NCI-H187 treated with DMSO at 0.1 percent for 48 hours (cell line): Measurements from ENCODE around the gene MTX1.
A peak's percentile ranks its signal among the peaks of the same experiment; 100 is the strongest.
"Not testable (repeated sequence)": the region's sequence is repeated elsewhere in the genome, so short reads cannot be mapped to it uniquely, and the experiment has no call there.

Experiments
- DNase-seq: peaks from one replicate; lab custom pipeline; 2025; lab: John Stamatoyannopoulos, UW

The MTX1 gene

GRCh38 chr1:155189926-155190325 lies 18.6 kb upstream of the MTX1 start:
- not testable (repeated sequence) for DNase-seq

- DNase-seq = no peak
These were observed 16.6 kb upstream of the MTX1 start for GRCh38 chr1:155191904-155192303.

- DNase-seq = peak; percentile 71
These were observed 15.9 kb upstream of the MTX1 start for GRCh38 chr1:155192346-155193274.

- DNase-seq = peak; percentile 80
These were observed 15.1 kb upstream of the MTX1 start for GRCh38 chr1:155193275-155193990.

GRCh38 chr1:155193991-155194240 lies 14.6 kb upstream of the MTX1 start:
- not testable (repeated sequence) for DNase-seq

DNA sequence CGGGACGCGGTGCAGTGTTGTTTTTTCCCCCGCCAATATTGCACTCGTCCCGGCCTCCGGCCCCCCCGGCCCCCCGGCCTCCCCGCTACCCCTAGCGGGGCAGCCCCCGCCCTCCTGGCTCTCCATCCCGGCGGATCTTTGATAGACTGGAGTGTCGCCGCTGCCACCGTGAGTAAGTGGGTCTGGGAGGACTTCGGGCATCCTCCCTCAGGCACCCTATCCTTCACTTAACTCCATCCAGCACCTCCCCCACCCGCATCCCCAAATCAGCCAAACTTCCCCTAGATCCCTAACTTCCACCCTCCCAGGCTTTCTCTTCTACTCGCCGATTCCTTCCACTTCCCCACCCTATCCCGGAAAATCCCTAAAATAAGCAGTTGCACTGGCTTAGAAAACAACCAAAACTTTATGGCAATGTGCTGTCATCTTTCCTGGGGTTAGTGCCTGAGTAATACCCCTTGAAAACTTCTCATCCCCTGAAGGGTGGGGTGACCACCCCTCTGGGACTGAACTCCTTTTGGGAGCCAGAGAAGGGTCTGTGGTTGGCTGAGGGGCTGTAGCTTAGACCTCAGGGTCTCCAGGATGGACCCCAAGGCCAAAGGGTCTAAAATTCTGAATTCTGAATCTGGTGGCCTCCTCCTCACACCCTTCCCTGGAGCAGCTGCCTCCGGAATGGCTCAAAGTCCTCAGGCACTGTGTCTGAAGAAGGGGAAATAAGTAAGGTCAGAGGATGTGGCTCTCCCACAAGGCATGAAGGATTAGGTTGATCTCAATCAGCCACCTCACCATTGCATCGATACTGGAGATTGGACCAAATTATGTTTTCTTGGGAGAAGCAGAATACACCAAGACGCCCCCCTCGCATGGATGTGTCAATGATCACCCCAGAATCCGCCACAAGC lies 13.0 kb upstream of the MTX1 start:
- no peak for DNase-seq

GRCh38 chr1:155196103-155196892 lies 12.2 kb upstream of the MTX1 start:
- no peak for DNase-seq

DNA sequence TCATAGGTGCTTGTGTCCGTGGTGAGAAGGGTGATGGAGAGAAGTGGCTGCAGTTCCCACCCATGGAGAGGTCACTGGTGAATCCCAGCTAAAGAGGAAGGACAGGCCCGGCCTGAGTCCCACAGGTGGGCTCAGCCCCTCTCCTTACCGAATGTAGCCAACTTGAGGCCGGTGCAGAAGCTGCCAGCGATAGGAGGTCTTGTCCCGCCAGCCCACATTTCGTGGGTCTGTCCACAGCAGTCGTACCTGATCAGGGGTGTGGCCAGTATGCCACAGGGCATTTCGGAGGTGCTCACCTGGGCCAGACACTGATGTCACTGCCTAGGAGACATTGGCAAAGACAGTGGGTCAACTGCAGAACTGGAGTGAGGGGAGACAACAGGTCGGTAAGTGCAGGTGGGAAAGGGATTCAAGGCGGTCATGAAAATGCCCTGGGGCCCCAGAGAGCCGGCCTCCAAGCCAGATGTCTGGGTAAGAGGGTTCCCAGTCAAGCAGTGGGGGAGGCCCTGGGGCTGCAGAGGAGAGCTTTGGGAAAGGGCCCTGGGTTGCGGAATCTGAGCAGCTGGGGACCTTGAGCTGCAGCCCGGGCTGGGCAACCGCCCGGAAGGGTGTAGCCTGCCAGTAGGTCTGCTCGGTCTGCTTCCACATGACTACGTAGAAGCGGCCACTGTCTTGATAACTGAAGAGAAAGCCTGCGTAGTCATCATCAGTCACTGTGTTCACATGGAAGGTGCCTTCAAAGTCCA lies 11.4 kb upstream of the MTX1 start:
- no peak for DNase-seq

DNA sequence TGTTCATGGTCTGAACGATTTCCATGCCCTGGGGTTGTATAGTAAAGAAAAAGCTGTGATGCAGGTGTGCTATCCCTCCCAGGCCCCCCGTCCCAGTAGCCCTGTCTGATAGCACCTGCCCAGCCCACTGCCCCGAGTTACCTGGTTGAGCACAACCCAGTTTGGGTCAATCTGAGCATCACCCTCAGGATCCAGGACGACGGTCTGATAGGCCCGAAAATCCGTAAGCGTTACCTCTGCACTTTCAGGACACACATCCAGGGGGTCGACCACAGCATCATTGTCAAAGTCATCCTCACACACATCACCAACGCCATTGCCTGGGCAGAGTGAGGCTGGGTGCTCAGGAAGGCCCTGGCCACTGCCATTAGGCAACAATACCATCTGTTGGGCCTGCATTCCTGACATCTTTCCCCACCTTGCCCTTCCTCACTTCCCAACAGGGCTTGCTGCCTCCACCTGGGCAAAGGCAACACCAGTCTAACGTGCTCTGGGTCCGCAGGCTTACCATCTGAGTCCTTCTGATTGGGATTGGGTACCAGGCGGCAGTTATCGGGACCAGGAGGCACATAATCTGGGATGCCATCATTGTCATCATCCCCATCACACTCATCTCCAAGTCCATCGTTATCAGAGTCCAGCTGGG lies 10.5 kb upstream of the MTX1 start:
- no peak for DNase-seq

DNA sequence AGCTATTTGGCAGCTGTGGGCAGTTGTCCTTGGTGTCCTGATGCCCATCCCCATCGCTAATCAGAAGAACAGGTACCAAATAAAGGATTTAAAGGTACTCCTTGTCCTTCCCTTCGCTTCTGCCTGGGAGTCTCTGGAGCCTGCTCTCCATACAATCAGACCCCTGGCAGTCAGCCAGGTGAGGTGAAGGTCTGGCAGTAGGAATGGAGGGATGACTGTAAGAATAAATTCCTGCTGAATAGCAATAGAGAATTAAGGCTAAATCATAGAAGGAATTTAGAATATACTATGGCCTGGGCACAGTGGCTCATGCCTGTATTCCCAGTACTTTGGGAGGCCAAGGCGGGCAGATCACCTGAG lies 10.0 kb upstream of the MTX1 start:
- no peak for DNase-seq

- no peak for DNase-seq
These were observed 8.7 kb upstream of the MTX1 start for GRCh38 chr1:155199792-155200191.

DNA sequence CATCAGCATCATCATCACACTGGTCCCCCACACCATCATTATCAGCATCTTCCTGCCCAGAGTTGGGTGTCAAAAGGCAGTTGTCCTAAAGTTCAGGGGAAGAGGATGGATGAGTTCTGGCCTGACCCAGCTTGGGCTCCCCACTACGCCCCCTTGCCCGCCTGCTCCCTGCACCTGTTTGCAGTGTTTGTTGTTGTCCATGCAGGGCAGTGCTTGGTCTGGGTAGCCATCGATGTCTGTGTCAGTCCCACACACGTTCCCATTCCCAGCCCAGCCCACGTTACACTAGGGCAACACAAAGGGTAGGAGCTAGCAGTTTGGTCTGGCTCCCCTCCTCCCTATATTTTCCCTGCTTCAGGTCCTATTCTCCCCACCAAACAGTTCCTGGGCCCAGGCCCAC lies 7.6 kb upstream of the MTX1 start:
- no peak for DNase-seq

DNA sequence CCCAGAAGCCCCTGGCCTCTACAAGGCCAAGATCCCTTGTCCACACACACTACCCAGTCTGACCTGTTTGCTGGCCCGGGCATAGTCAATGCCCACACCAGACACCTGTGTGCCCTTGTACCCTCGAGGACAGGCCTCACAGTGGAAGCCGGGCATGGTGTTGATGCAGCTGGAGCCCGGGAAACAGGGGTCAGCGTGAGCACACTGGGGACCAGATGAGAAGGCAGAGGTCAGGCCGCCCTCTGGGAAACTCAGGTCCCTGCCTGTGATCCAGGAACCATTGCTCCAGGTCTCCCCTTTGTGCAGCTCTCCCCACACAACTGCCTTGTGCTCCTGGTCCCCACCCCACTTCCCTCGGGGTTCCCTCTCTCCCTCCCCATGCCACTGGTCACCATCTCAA lies 6.3 kb upstream of the MTX1 start:
- no peak for DNase-seq

DNA sequence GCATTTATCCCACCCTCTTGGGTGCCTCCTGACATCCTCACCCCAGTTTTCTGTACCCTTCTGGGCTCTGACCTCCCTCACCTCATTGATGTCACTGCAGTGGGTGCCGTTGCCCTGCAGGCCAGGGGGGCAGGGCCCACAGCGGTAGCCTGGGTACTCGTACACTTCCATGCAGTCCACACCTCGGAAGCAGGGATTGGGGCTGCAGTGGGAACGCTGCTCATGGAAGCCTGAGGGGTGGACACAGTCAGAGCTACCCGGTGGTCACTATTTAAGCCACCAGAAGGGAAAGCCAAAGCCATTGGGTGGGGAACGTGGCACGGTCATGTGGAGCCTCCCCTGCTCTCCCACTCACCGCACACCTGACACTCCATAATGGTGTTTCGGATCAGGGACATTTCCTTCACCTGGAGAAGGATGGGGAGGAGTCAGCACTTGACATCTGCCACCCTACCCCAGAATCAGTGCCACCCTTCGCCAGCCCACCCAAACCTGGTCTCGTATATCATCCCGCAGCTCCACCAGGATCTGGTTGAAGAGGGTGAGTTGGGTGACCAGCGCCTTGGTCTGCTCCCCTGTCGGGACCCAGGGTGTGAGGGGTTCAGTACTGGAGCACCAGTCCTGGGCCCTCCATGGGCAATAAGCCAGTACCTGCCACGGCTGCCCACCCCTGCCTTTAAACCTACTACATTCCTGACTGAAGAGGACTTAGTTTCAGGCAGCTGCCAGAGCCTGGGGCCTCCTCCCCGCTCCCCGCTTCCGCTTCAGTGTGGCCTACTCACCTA lies 5.6 kb upstream of the MTX1 start:
- DNase-seq = no peak

DNA sequence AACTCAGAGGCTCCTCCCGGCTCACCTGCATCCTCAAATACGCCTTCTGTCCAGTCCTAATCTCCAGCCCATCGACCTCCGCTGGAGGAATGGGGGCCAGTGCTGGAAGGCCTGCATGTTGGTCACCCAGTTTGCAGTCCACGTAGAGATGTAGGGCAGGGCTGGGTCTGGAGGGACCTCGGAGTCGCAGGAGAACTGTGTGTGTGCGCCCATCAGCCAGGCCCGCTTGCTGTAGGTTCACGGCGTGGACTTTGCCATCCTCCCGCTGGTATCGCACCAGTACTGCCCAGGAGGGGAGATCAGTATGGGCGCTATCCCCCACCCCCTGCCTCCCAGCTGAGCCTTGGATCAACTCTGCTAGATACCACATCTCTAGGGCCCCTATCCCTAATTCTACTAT lies 3.5 kb upstream of the MTX1 start:
- no peak for DNase-seq

DNA sequence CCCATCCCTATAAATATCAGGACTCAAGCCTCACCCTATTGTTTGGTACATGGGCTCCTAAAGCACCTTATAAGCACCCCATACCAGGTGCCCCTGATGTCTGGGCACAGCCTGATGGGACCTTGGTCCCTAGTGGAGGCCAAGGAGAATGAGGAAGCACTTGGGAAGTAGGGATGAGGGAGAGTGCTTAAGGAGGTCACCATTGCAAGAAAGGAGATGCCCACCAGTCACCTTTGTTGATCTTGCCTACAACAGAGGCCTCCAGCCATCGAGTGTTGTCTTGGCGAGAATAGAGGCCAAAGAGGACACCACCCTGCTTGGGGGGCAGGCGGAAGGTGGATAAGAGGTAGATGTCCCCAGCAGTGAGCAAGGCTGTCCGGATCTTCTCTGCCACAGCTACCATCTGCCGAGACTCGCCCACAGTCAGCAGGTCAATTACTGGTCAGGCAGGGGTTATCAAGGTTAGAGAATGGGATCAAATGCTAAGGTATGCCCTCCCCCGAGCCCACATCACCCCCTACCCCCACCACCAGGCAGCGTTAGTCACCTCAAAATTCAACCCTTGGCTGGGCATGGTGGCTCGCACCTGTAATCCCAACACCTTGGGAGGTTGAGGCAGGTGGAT lies 2.4 kb upstream of the MTX1 start:
- DNase-seq = no peak

DNA sequence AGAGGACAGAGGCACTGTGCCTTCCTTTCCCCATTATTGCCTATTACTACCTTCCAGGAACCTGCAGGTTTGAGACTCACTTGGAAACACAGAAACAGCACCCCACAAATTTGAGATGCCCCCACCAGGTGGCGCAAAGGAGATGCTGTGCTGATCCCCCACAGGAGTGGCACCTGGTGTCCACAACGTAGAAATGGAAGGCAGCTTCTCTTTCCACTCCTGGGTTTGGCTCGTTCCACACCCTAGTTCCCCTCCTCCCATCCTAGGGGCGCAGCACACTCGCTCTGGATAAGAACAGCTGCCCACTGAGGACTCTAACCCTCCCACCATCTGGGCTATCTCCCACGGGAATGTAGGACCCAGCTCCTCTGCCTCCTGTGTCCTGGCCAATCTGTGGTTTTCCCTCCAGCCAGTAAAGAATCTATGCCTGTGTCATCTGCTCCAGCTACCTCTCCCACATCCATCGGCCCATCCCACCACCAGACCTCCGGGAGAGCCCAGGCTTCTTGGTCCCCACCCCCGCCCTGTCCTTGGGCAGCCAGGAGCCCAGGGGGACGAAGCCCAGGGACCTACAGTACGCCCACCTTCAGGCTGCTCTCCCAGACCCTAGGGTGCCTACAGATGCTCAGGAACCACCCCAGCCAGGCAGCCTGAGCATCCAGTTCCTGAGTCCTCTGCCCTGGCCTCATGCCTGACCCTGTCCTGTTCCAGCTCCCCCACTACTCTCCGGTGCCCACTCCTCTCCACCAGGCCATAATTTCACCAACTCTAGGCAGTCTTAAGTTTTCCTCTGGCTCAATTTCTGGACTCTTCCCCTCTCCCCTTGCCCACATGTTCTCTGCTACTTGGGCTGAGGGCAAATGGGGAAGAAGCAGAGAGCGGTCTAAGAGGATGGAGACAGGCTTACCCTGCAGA lies 1.3 kb upstream of the MTX1 start:
- peak; percentile 74 for DNase-seq
